ENCODE results near the gene PDE10A. TPM values are rescaled to one million over a fixed set of nuclear protein-coding genes. Genes with fewer than 3 reads are reported as not detected.

The PDE10A gene
- total RNA-seq, 4 donors from 2014 or later, result 3.5 to 10.0 (median 6.2) TPM

GRCh38 chr6:165675120-165675519 is 12.1 kb upstream of the PDE10A start:
- WGBS, 2 donors, result 66 to 77% methylated on average over 1 of the region's 1 CpG
- no peaks in the 10 kb centered on the region for H3K36me3 ChIP-seq
- no peaks in the 10 kb centered on the region for H3K4me1 ChIP-seq
- no peak for DNase-seq (ENCODE audit: low spot score in 2 of 2)
- H3K27me3 ChIP-seq, result peaks cover 0 to 12% of the 10 kb centered on the region in 2 donors
- TF ChIP-seq POLR2A (IDR thresholded peaks at IDR 0.05) (no peak), CTCF (IDR thresholded peaks at IDR 0.05) (no peak), EP300 (IDR thresholded peaks at IDR 0.05) (no peak)
- no peak overlapping the region for H3K4me3 ChIP-seq
- no peak overlapping the region for H3K27ac ChIP-seq
- H3K9me3 ChIP-seq, result no peaks in the 10 kb centered on the region

- no peaks in the 10 kb centered on the region for H3K4me1 ChIP-seq
- no peak for DNase-seq (ENCODE audit: low spot score in 2 of 2)
- no peaks in the 10 kb centered on the region for H3K9me3 ChIP-seq
- no peak for TF ChIP-seq POLR2A (IDR thresholded peaks at IDR 0.05)
- TF ChIP-seq CTCF (IDR thresholded peaks at IDR 0.05), result no peak
- TF ChIP-seq EP300 (IDR thresholded peaks at IDR 0.05), result no peak
- H3K36me3 ChIP-seq, result no peaks in the 10 kb centered on the region
- H3K27ac ChIP-seq, result no peak overlapping the region
- no peak overlapping the region for H3K4me3 ChIP-seq
- peaks cover 0 to 7% of the 10 kb centered on the region in 2 donors for H3K27me3 ChIP-seq
- WGBS, 2 donors, result 50 to 59% methylated on average over 20 of the region's 20 CpGs
Measured at GRCh38 chr6:165674155-165675029, 11.4 kb upstream of the PDE10A start.

- no peaks in the 10 kb centered on the region for H3K4me1 ChIP-seq
- no peak overlapping the region for H3K27ac ChIP-seq
- H3K27me3 ChIP-seq, result peaks cover 0 to 10% of the 10 kb centered on the region in 2 donors
- H3K4me3 ChIP-seq, result no peak overlapping the region
- no peak for DNase-seq (ENCODE audit: low spot score in 2 of 2)
- no peaks in the 10 kb centered on the region for H3K9me3 ChIP-seq
- 79 to 81% methylated on average over 6 of the region's 6 CpGs for WGBS, 2 donors
- H3K36me3 ChIP-seq, result no peaks in the 10 kb centered on the region
- TF ChIP-seq POLR2A (IDR thresholded peaks at IDR 0.05) (no peak), EP300 (IDR thresholded peaks at IDR 0.05) (no peak), CTCF (IDR thresholded peaks at IDR 0.05) (no peak)
Measured at GRCh38 chr6:165671222-165671768, 8.3 kb upstream of the PDE10A start.

- WGBS, 2 donors, result 75 to 80% methylated on average over 8 of the region's 8 CpGs
- H3K9me3 ChIP-seq, result no peaks in the 10 kb centered on the region
- no peaks in the 10 kb centered on the region for H3K36me3 ChIP-seq
- no peak overlapping the region for H3K4me3 ChIP-seq
- TF ChIP-seq CTCF (IDR thresholded peaks at IDR 0.05), result no peak
- no peak for TF ChIP-seq POLR2A (IDR thresholded peaks at IDR 0.05)
- no peak for TF ChIP-seq EP300 (IDR thresholded peaks at IDR 0.05)
- no peak overlapping the region for H3K27ac ChIP-seq
- peaks cover 0 to 33% of the 10 kb centered on the region in 2 donors for H3K27me3 ChIP-seq
- DNase-seq (ENCODE audit: low spot score in 2 of 2), result no peak
- peaks cover 0 to 13% (median 6%) of the 10 kb centered on the region in 4 donors for H3K4me1 ChIP-seq
Measured at GRCh38 chr6:165668951-165669350, 5.9 kb upstream of the PDE10A start.

GRCh38 chr6:165665384-165665672 is 2.3 kb upstream of the PDE10A start:
- H3K4me1 ChIP-seq, result peaks cover 0 to 44% (median 24%) of the 10 kb centered on the region in 4 donors
- WGBS, 2 donors, result 34 to 35% methylated on average over 4 of the region's 4 CpGs
- H3K4me3 ChIP-seq, result no peak overlapping the region
- no peak overlapping the region for H3K27ac ChIP-seq
- H3K27me3 ChIP-seq, result peaks cover 0 to 55% of the 10 kb centered on the region in 2 donors
- H3K9me3 ChIP-seq, result no peaks in the 10 kb centered on the region
- no peaks in the 10 kb centered on the region for H3K36me3 ChIP-seq
- TF ChIP-seq EP300 (IDR thresholded peaks at IDR 0.05) (no peak), POLR2A (IDR thresholded peaks at IDR 0.05) (no peak), CTCF (IDR thresholded peaks at IDR 0.05) (no peak)
- no peak for DNase-seq (ENCODE audit: low spot score in 2 of 2)

All from tibial nerve (tissue), 4 donors.